GM18499 (cell line): ENCODE results near the gene ISM1.

ENCODE experiments used
- ATAC-seq: cut with Tn5 transposase; IDR thresholded peaks from one replicate; pipeline ENCODE4 v1.9.1; 2021; ENCODE audit warnings: moderate number of reproducible peaks; ENCODE audit not compliant: insufficient read depth, unreplicated experiment

Gene ISM1

GRCh38 chr20:13251106-13251903 is 30.2 kb downstream of the ISM1 start:
- ATAC-seq = no peak

- ATAC-seq = no peak
Measured at GRCh38 chr20:13251904-13252297, 30.8 kb downstream of the ISM1 start.

DNA sequence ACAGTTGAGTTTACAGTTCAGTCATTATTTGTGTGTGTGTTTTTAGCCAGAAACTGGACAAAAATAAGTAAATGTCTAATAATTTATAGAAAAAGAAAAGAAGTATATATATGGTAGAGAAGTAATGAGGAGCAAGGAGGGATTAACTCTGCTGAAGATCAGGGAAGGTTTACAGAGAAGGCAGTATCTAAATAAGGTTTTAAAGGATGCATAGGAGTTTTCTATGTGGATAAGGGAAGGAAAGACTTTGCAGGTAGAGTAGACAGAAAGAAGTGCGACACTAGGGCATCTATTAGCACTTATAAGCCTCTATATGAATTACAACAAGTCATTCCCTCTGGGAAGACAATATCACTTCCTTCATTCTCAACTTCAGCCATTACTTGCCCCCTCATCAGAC is 34.3 kb downstream of the ISM1 start:
- ATAC-seq = no peak

- no peak for ATAC-seq
Measured at GRCh38 chr20:13256606-13257005, 35.5 kb downstream of the ISM1 start.

DNA sequence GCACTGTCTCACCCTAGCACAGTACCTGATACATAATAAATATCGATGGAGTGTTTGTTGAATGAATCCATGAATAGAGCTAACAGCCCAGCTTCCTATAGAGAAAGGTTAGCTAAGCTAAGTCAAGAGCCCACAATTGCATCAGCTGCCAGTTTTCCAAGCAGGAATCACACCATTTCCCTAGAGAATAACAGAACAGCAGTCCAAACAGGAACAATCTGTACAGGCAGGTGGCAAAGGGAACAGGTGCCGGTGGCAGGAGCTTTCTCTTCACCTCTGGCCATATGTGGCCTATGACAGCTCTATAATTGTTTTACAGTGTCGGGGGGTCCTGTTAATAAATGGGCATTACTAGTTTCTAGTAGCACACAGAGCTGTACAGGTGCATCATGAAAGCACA is 38.8 kb downstream of the ISM1 start:
- no peak for ATAC-seq

DNA sequence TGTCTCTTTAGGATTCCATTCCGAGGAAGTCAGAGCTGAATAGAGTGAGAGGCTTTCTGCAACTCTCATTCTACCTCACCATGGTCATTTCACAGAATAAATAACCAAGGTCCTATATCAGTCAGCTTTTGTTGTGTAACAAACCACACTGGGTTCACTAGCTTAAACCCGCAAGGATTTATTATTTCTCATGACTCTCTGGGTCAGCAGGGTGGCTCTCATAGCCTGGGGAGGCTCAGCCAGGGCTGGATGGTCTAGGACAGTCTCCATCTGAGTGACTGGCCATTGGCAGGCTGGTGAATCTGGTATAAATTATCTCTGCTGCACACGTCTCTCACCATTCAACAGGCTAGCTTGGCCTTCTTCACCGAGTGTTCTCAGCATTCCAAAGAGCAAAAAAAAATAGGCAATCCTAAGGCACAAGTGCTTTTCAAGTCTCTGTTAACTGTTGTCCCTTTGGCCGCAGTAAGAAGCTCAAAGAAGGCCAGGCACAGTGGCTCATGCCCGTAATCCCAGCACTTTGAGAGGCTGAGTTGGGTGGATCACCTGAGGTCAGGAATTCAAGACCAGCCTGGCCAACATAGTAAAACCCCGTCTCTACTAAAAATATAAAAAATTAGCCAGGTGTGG is 39.7 kb downstream of the ISM1 start:
- ATAC-seq = no peak

GRCh38 chr20:13261460-13262301 is 40.6 kb downstream of the ISM1 start:
- no peak for ATAC-seq

DNA sequence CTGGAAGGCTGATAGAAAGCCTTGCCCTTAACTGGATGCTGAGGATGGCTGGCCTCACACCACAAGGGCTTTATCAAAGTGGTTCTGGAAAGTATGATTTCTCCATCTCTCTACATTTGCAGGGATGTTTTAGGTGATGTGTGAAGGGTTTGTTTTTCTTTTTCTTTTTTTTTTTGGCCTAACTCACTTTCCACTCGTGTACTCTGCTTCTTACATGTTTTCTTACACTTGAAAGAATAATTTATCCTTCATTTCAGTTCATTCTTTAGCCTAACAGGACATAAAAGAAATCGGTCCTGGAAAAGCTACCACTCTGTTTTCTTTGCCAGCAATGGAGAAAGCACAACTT is 41.2 kb downstream of the ISM1 start:
- no peak for ATAC-seq

GRCh38 chr20:13262671-13263360 is 41.7 kb downstream of the ISM1 start:
- ATAC-seq = no peak

DNA sequence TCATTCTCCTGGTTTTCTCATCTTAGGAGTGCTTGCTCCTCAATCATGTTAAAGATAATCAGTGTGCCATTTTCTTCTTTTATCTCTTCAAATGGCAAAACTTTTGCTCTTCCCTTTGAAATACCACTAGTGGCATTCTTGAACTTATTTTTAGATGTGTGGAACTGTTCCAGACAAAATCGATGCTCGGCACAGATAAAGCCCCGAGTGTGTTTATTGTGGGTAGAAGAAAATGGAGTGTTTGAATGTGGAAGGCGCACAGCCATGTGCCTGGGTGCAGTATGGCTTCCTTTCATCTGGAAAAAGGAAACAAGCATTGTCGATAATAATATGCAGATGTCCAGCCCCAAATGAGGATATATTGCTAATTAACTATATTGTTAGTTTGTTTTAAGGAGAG is 42.4 kb downstream of the ISM1 start:
- ATAC-seq = no peak

DNA sequence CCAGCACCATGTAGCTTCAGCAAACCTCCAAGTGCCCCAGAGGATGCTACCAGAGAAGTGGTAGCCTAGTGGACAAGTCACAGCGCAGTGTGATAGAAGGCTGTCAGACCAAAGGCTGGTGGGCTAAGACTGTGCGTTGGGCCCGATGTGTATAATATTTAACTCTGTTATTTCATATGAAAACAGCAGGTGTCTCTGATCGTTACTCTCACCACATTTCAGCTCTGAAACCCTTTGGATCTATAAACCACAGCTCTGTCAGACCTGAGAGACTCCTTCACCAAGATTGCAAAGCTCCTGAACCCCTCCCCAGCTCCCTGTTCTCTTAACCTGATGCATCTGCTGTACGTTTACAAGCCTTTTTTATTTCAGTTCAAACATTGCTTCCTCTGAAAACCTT is 43.8 kb downstream of the ISM1 start:
- no peak for ATAC-seq

DNA sequence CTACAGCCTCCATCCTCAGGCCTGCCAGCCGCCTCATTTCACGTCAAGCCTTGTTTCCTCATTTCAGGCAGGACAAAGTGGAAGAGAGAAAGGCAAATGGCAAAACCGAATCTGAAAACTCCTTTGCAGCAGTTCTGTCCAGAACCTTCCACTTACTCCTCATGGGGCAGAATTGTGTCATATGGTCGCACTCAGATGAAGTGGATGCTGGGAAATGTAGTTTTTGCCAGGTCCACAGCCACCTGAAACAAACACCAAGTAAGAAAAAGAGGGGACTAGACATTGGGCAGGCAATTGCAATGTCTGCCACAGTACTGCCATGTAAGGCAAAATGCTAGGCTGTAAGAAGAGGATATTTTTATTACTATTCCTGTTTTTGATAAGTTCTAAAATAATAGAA is 44.9 kb downstream of the ISM1 start:
- ATAC-seq = no peak

DNA sequence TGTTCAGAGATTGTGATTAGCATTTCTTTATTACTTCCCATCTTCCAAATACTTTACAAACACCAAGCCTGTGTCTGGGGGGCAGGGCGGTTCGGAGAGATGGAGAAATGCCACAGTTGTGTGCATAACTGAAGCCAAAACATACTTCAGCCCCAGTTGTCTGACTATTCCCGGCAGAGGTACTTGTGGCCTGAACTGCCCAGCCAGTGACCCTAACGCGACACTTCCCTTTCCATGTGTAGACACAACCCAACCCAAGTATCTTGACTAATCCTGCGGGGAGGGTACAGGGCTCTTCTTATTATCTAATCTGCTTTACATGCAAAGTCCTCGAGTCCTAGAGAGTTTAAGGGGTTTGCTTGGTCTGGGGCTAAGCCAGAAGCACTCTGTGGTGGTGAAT is 46.2 kb downstream of the ISM1 start:
- no peak for ATAC-seq

- no peak for ATAC-seq
Measured at GRCh38 chr20:13268953-13269352, 47.9 kb downstream of the ISM1 start.

DNA sequence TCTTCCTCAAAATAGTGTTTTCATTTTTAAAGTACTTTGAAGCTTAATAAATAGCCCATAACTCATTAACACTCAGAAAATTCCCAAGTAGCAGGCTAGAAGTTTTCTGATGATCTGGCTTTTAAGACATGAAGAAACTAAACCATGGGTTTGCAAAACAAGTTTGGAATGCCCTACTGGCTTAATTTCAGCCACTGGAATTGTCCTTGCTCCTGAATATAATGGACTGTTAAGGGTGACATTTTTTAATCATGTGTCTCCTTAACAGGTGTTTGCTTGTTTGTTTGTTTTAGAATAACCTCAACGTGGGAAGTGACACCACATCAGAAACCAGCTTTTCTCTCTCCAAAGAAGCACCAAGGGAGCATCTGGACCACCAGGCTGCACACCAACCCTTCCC is 49.1 kb downstream of the ISM1 start:
- ATAC-seq = no peak

- ATAC-seq = no peak
Measured at GRCh38 chr20:13271098-13271497, 50.0 kb downstream of the ISM1 start.

- no peak for ATAC-seq
Measured at GRCh38 chr20:13271977-13272975, 51.2 kb downstream of the ISM1 start.

DNA sequence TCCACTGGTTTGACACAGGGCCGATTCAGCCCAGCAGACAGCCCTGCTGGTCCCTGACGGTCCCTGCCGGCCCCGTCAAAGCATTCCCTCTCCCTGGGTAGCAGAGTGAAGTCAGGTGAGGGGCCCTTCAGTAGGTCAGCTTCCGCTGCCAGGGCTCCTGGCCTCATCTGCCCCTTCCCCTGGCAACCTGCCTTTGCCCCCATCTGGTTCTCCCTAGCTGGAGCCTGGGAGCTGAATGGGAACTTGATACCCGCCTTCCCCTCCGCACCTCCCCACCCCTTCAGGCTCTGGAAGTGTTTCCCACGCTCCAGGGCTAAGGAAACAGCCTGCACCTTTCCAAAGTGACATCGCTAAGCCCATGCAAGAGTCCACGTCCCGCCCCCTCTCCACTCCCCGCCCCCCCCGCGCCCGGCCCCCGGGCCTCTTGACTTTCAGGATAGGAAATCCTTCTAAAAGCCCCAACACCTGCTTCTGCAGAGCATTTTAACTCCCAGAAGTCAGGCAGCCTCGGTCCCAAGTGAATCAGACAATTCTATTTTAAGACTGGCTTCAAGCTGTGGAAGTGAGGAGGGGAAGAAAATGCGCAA is 53.3 kb downstream of the ISM1 start:
- no peak for ATAC-seq

DNA sequence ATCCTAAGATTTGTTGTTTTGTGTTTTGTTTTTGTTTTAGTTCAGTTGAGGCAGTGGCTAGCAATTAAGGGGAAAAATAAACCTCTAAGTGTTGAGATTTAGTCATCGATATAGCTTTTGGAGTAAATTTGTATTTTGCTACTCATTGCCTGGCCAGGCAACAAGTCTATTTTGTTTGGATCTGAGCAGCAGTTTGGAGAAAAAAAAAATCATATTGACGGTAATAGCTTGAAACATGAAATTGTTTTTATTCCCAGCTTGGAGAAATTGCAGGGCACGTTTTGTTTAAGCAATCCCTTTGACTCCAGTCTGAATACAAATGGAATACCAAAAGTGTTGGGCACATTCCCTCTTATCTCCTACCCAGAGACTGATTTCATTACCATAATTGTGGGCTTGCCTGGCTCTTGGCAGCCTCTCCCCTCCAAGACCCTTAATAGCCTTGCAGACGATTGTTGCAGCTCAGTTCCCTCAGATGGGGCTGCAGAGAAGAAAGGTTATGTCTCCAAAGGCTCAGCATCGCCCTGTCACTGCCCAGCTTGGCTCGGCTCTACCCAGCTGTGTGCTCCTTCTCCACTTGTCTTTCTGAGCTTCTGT is 56.0 kb downstream of the ISM1 start:
- ATAC-seq = no peak
